ENCODE measurements around the gene MRPL36. TPM values are rescaled to one million over a fixed set of nuclear protein-coding genes. Genes with fewer than 3 reads are reported as not detected.

The MRPL36 gene
- total and polyA plus RNA-seq, 9 of the 15 experiments (the other 6 are each of a cell fraction or from before 2014, with no cell fraction given): 78.3 to 557 (median 124) TPM

DNA sequence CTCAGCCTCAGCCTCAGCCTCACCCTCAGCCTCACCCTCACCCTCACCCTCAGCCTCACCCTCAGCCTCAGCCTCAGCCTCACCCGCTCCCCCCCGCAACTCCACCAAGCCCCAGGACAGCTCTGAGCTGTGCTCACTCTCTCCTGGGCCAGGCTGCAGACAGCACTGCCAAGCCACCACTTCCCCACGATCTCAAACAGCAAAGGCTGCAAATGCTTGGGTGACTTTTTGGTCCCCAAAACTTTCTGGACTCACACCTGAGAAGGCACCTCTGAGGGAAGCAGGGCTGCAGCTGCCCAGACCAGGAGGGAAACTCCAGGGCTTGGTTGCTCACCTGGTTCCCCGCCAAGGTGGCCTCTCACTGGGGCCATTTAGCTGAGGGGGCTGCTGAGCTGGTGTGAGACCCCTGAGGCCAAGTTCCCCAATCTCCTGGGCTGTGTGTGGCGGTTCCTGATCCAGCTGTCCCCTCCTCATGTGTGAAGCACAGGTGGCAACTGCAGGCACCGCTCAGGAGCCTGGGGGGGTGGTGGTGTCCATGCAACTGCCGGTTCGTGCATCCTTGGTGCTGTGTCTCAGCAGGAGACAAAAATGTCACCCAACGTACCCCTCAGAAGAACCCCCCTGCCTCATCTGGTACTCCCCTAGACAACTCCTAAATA lies 17.8 kb downstream of the MRPL36 start:
- FAIRE-seq (no peak), DNase-seq (ENCODE audit: extremely low read depth in 1 of 4, low spot score in 3 of 4) (no peak), ATAC-seq (no peak)
- TF ChIP-seq, protein P1, sequence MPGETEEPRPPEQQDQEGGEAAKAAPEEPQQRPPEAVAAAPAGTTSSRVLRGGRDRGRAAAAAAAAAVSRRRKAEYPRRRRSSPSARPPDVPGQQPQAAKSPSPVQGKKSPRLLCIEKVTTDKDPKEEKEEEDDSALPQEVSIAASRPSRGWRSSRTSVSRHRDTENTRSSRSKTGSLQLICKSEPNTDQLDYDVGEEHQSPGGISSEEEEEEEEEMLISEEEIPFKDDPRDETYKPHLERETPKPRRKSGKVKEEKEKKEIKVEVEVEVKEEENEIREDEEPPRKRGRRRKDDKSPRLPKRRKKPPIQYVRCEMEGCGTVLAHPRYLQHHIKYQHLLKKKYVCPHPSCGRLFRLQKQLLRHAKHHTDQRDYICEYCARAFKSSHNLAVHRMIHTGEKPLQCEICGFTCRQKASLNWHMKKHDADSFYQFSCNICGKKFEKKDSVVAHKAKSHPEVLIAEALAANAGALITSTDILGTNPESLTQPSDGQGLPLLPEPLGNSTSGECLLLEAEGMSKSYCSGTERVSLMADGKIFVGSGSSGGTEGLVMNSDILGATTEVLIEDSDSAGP (CRISPR knock-in tag; IDR thresholded peaks at IDR 0.05): no peak
- TF ChIP-seq ILF3 (IDR thresholded peaks at IDR 0.05; ENCODE audit: borderline replicate concordance) (no peak), TEAD2 (tag; IDR thresholded peaks at IDR 0.05) (no peak), WHSC1 (IDR thresholded peaks at IDR 0.05; ENCODE audit: low read length) (no peak), SMC3 (conservative IDR thresholded peaks at IDR 0.05; ENCODE audit: insufficient read depth, low read depth, low read length) (no peak), POLR3G (IDR thresholded peaks at IDR 0.05; ENCODE audit: extremely low read depth, insufficient read length, insufficient replicate concordance) (no peak), CCNT2 (IDR thresholded peaks at IDR 0.05; ENCODE audit: borderline replicate concordance, extremely low read depth, insufficient read length, low read depth, low read length) (no peak), ZNF175 (CRISPR knock-in tag; IDR thresholded peaks at IDR 0.05; ENCODE audit: low read depth) (no peak), ZNF3 (CRISPR knock-in tag; IDR thresholded peaks at IDR 0.05) (no peak), BHLHE40 (IDR thresholded peaks at IDR 0.05; ENCODE audit: low read length) (no peak), MCM3 (IDR thresholded peaks at IDR 0.05) (no peak), ZNF551 (CRISPR knock-in tag; IDR thresholded peaks at IDR 0.05) (no peak), NFXL1 (CRISPR knock-in tag; IDR thresholded peaks at IDR 0.05) (no peak), SIRT6 (IDR thresholded peaks at IDR 0.05; ENCODE audit: low read depth, low read length) (no peak), ZNF785 (CRISPR knock-in tag; IDR thresholded peaks at IDR 0.05) (no peak), SP1 (CRISPR knock-in tag; IDR thresholded peaks at IDR 0.05) (no peak), MIER1 (IDR thresholded peaks at IDR 0.05; ENCODE audit: low read depth) (no peak), ZNF75A (CRISPR knock-in tag; IDR thresholded peaks at IDR 0.05) (no peak)
- TF ChIP-seq, protein P2, sequence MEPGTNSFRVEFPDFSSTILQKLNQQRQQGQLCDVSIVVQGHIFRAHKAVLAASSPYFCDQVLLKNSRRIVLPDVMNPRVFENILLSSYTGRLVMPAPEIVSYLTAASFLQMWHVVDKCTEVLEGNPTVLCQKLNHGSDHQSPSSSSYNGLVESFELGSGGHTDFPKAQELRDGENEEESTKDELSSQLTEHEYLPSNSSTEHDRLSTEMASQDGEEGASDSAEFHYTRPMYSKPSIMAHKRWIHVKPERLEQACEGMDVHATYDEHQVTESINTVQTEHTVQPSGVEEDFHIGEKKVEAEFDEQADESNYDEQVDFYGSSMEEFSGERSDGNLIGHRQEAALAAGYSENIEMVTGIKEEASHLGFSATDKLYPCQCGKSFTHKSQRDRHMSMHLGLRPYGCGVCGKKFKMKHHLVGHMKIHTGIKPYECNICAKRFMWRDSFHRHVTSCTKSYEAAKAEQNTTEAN (CRISPR knock-in tag; IDR thresholded peaks at IDR 0.05): no peak
- TF ChIP-seq, protein P3, sequence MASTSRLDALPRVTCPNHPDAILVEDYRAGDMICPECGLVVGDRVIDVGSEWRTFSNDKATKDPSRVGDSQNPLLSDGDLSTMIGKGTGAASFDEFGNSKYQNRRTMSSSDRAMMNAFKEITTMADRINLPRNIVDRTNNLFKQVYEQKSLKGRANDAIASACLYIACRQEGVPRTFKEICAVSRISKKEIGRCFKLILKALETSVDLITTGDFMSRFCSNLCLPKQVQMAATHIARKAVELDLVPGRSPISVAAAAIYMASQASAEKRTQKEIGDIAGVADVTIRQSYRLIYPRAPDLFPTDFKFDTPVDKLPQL (IDR thresholded peaks at IDR 0.05; ENCODE audit: extremely low read depth, insufficient read length): no peak
- Histone ChIP-seq H3K9ac (ENCODE audit: insufficient read depth in 1 of 2, low read depth in 2 of 2, low read length in 2 of 2) (no peak overlapping the region), H2AFZ (ENCODE audit: low read depth, low read length) (no peak overlapping the region), H4K20me1 (replicated peaks; ENCODE audit: control insufficient read depth, insufficient read depth, low read length) (peaks cover 3% of the 10 kb centered on the region), H3K4me3 (no peak overlapping the region), H3K36me3 (ENCODE audit: control insufficient read depth, insufficient read depth, low read length) (no peaks in the 10 kb centered on the region), H3K4me2 (ENCODE audit: insufficient read depth, low read length) (no peak overlapping the region), H3K27ac (ENCODE audit: extremely low read depth, low read depth, low read length) (no peak overlapping the region), H3K27me3 (ENCODE audit: control insufficient read depth in 2 of 2, insufficient read depth in 2 of 2, low read length in 2 of 2) (peaks cover 78 to 96% of the 10 kb centered on the region in 2 experiments), H3K9me1 (ENCODE audit: control insufficient read depth, insufficient read depth, low read length) (no peaks in the 10 kb centered on the region), H3K9me3 (replicated peaks; ENCODE audit: control insufficient read depth, insufficient read depth, low read depth, low read length) (no peaks in the 10 kb centered on the region), H3K4me1 (replicated peaks in 1 of 2; ENCODE audit: control insufficient read depth in 2 of 2, insufficient read depth in 2 of 2, low read length in 2 of 2) (peaks cover 0 to 10% of the 10 kb centered on the region in 2 experiments; a peak in 2 of 5 replicates), H3K79me2 (ENCODE audit: control insufficient read depth, insufficient read depth, low read length) (no peaks in the 10 kb centered on the region)
- 2% methylated on average over 9 of the region's 9 CpGs for WGBS (ENCODE audit: insufficient coverage, low coverage, missing lambda C conversion rate)
- POLR2A ChIA-PET: no interaction called here
- CTCF ChIA-PET (ENCODE audit: low intra/inter-chr PET ratio): no interaction called here
- in situ Hi-C loops (cut with MboI) (no loop called here), intact Hi-C loops (cut with micrococcal nuclease) (no loop called here)
- no TSS peak for BruUV-seq (replicated peaks)

Data from K562 (cell line).